Karpas-422 (cell line): ENCODE data around the gene ATL3. TPM values are rescaled to one million over a fixed set of nuclear protein-coding genes. Genes with fewer than 3 reads are reported as not detected.
A peak's percentile ranks its signal among the peaks of the same experiment; 100 is the strongest.
"Not testable (repeated sequence)": the region's sequence is repeated elsewhere in the genome, so short reads cannot be mapped to it uniquely, and the experiment has no call there.

Experiments
- DNase-seq: peaks from one replicate; pipeline ENCODE4 v3.0.0-alpha.2; 2015
- H2AFZ ChIP-seq: fragments of 200-600 bp; sonication (generic); 2 replicates; pipeline ENCODE4 v1.6.1; 2014; ENCODE audit warnings: antibody characterized with exemption, low read length, mixed read lengths
- H3K27ac ChIP-seq: fragments of 200-600 bp; sonication (generic); 2 replicates; pipeline ENCODE4 v1.5.1; 2014; ENCODE audit warnings: mild to moderate bottlenecking, low read length, moderate library complexity
- H3K27me3 ChIP-seq: fragments of 200-600 bp; sonication (generic); 2 replicates; pipeline ENCODE4 v1.6.1; 2014; ENCODE audit warnings: low read length, mixed read lengths
- H3K36me3 ChIP-seq: fragments of 200-600 bp; sonication (generic); 2 replicates; pipeline ENCODE4 v1.6.1; 2014; ENCODE audit warnings: low read length, mixed read lengths; ENCODE audit not compliant: insufficient read depth
- H3K4me1 ChIP-seq: fragments of 200-600 bp; sonication (generic); 2 replicates; pipeline ENCODE4 v1.6.1; 2014; ENCODE audit warnings: mild to moderate bottlenecking, low read length, mixed read lengths
- H3K4me2 ChIP-seq: fragments of 200-600 bp; sonication (generic); 2 replicates; pipeline ENCODE4 v1.6.1; 2014; ENCODE audit warnings: low read length, low read depth, mild to moderate bottlenecking; ENCODE audit not compliant: poor library complexity, severe bottlenecking
- H3K4me3 ChIP-seq: fragments of 200-600 bp; sonication (generic); 2 replicates; pipeline ENCODE4 v1.5.1; 2014; ENCODE audit warnings: mild to moderate bottlenecking, antibody characterized with exemption, low read length, mixed read lengths
- H3K79me2 ChIP-seq: fragments of 200-600 bp; sonication (generic); 2 replicates; pipeline ENCODE4 v1.6.1; 2014; ENCODE audit warnings: mild to moderate bottlenecking, low read length, mixed read lengths
- H3K9ac ChIP-seq: fragments of 200-600 bp; sonication (generic); 2 replicates; pipeline ENCODE4 v1.6.0; 2014; ENCODE audit warnings: low read length
- H3K9me2 ChIP-seq: fragments of 200-600 bp; sonication (generic), shearing (Covaris generic); replicated peaks from 2 replicates; pipeline ENCODE4 v1.6.0; 2014; ENCODE audit warnings: mild to moderate bottlenecking, low read length, moderate library complexity; ENCODE audit not compliant: insufficient read depth
- H3K9me3 ChIP-seq: fragments of 300-700, 200-600 bp; sonication (generic); 2 replicates; pipeline ENCODE4 v1.6.1; 2014; ENCODE audit warnings: low read length, mixed read lengths
- H4K20me1 ChIP-seq: fragments of 200-600 bp; sonication (generic); 2 replicates; pipeline ENCODE4 v1.6.1; 2014; ENCODE audit warnings: mild to moderate bottlenecking, antibody characterized with exemption, low read length, low read depth; ENCODE audit not compliant: insufficient read depth
- total RNA-seq: library from RNA; depleted of rRNA; stranded (reverse); fragments of >200 nt; shearing (Covaris generic); gene quantifications from 2 replicates; pipeline ENCODE4 v1.2.3, GENCODE V29; 2014; ENCODE audit warnings: low replicate concordance

ATL3 gene
- total RNA-seq, 1 experiment from 2014 or later, result 35.9 TPM

GRCh38 chr11:63685158-63685721 lies 14.1 kb upstream of the ATL3 start:
- not testable (repeated sequence) for H2AFZ ChIP-seq, H3K27me3 ChIP-seq, DNase-seq, H4K20me1 ChIP-seq, H3K9me2 ChIP-seq, H3K36me3 ChIP-seq, H3K9me3 ChIP-seq, H3K4me2 ChIP-seq, H3K4me3 ChIP-seq, H3K9ac ChIP-seq, H3K27ac ChIP-seq
- peaks cover 87% of the 10 kb centered on the region for H3K79me2 ChIP-seq
- H3K4me1 ChIP-seq, result peaks cover 28% of the 10 kb centered on the region

DNA sequence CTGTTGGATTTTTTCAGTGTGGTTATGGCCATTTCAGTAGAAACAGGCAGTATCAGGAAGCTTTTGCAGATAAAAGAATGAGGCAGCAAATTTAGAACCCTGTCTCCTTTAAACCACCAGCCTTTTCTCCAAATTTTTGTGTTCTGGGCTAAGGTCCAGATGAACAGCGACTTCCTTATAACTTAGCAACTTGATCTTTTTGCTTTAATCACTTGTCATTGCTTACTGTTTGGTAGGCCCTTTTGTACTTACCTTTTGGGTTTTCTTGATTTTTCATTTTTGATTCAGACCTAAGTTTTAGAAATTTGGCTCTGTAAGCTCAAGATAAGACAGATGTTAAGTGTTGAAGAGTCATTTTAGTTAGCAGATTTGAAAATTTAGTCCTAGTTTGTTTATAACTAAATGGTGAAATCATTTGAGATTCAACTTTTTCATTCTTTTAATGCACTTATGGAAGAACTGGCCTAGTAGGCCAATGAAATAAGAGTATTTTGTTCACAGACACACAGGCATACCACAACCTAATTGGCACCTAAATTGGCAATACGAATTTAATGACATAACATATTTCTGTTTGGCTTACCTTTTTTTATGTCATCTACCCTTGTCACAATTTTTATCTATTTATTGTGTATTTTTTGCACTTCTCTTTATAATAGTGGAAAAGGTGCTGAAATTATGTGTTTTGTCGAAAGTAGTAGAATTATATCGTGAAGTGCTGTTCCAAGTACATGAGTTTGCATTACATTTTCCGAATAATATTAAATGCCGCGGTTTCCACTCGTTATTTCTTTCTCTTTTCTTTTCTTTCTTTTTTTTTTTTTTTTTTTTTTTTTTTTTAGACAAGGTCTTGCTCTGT lies 12.2 kb upstream of the ATL3 start:
- peak; percentile 62 for DNase-seq
- Histone ChIP-seq H3K4me1 (peaks cover 18% of the 10 kb centered on the region), H3K9me2 (no peaks in the 10 kb centered on the region), H3K9me3 (no peaks in the 10 kb centered on the region), H3K27ac (peak overlapping the region; percentile 89), H3K9ac (peak overlapping the region; percentile 90), H3K4me2 (peak overlapping the region; percentile 77), H3K4me3 (peak overlapping the region; percentile 84), H3K27me3 (no peaks in the 10 kb centered on the region), H4K20me1 (peaks cover 5% of the 10 kb centered on the region; the same call in 1 of the 2 replicates), H2AFZ (no peak overlapping the region), H3K36me3 (no peaks in the 10 kb centered on the region), H3K79me2 (peaks cover 68% of the 10 kb centered on the region)

- Histone ChIP-seq H2AFZ (peak overlapping the region; percentile 89; the same call in 1 of the 2 replicates), H3K36me3 (no peaks in the 10 kb centered on the region), H3K27me3 (no peaks in the 10 kb centered on the region), H3K4me3 (peak overlapping the region; percentile 84), H3K27ac (peak overlapping the region; percentile 89), H3K9ac (peak overlapping the region; percentile 90), H3K4me2 (peak overlapping the region; percentile 77), H4K20me1 (peaks cover 5% of the 10 kb centered on the region; the same call in 1 of the 2 replicates), H3K9me2 (no peaks in the 10 kb centered on the region), H3K79me2 (peaks cover 58% of the 10 kb centered on the region), H3K4me1 (peaks cover 18% of the 10 kb centered on the region), H3K9me3 (no peaks in the 10 kb centered on the region)
- DNase-seq, result peak; percentile 70
These were observed 11.2 kb upstream of the ATL3 start for GRCh38 chr11:63682066-63683021.

DNA sequence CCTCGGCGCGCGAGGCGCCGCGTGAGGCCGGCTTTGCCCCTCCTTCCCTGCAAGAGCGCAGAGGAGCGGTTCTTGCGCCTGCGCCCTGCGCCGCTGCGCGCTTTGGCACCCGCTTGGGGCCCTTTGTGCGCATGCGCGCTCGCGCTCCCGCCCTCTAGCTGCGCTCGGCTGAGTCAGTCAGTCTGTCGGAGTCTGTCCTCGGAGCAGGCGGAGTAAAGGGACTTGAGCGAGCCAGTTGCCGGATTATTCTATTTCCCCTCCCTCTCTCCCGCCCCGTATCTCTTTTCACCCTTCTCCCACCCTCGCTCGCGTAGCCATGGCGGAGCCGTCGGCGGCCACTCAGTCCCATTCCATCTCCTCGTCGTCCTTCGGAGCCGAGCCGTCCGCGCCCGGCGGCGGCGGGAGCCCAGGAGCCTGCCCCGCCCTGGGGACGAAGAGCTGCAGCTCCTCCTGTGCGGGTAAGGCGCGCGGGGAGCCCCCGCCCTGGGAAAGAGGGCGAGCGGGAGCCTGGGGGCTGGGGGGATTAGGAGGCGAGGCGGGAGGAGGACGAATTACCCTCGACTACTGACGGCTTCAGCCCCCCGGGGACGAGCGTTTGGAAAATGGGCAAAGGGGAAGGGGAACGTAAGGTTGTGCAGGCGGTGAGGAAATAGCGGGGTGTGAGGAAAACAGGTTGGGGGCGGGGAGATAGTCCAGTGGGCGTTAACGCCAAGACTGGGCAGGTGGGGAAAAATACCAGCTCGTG lies 10.3 kb upstream of the ATL3 start, which contains the start of gene RTN3:
Gene RTN3 (plus strand): TSS at position 180 of the 745 bp plus-strand sequence. CDS start 137 bp downstream, at position 317.
- H4K20me1 ChIP-seq, result peaks cover 5% of the 10 kb centered on the region; the same call in 1 of the 2 replicates
- H3K9me2 ChIP-seq, result no peaks in the 10 kb centered on the region
- peaks cover 18% of the 10 kb centered on the region for H3K4me1 ChIP-seq
- H3K79me2 ChIP-seq, result peaks cover 50% of the 10 kb centered on the region
- DNase-seq, result peak; percentile 99
- H3K4me3 ChIP-seq, result peak within 1 kb of the TSS; percentile 84
- H3K27me3 ChIP-seq, result no peaks in the 10 kb centered on the region
- H3K36me3 ChIP-seq, result no peaks in the 10 kb centered on the region
- H2AFZ ChIP-seq, result peak within 1 kb of the TSS; percentile 91
- peak within 1 kb of the TSS; percentile 77 for H3K4me2 ChIP-seq
- no peaks in the 10 kb centered on the region for H3K9me3 ChIP-seq
- H3K9ac ChIP-seq, result peak within 1 kb of the TSS; percentile 90
- H3K27ac ChIP-seq, result peak within 1 kb of the TSS; percentile 89

GRCh38 chr11:63680834-63681320 lies 9.7 kb upstream of the ATL3 start:
- H3K9ac ChIP-seq, result peak overlapping the region; percentile 63

DNA sequence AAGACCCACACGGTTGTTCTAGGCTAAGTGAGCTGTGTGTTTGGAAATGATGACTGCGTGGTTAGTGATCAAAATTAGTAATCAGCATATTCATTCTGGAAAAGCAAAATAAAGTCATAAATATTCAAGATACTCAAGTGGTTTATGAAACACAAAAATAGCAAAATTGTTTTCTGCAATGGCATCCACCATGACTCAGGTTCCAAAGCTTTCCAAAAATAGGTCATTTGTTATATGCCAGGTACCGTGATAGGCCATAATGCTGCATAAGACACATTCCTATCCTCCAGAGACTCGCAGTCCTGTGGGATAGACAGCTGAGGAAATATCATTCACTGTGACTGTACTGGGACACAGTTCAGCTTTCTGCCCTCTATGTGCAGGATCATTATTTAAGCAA lies 2.4 kb upstream of the ATL3 start:
- Histone ChIP-seq H4K20me1 (no peaks in the 10 kb centered on the region), H3K9me3 (no peaks in the 10 kb centered on the region), H3K79me2 (peaks cover 26% of the 10 kb centered on the region), H3K4me3 (no peak overlapping the region), H3K36me3 (no peaks in the 10 kb centered on the region), H3K27ac (no peak overlapping the region), H3K4me2 (no peak overlapping the region), H3K9me2 (no peaks in the 10 kb centered on the region), H3K9ac (no peak overlapping the region), H3K4me1 (peaks cover 16% of the 10 kb centered on the region), H3K27me3 (no peaks in the 10 kb centered on the region), H2AFZ (no peak overlapping the region)
- no peak for DNase-seq

More at GRCh38 chr11:63680834-63681320, 9.7 kb upstream of the ATL3 start:
- H3K4me2 ChIP-seq, result peak overlapping the region; percentile 77
- peak overlapping the region; percentile 91 for H2AFZ ChIP-seq
- no peaks in the 10 kb centered on the region for H3K27me3 ChIP-seq
- no peaks in the 10 kb centered on the region for H3K9me3 ChIP-seq
- H3K4me1 ChIP-seq, result peaks cover 18% of the 10 kb centered on the region
- peaks cover 5% of the 10 kb centered on the region; the same call in 1 of the 2 replicates for H4K20me1 ChIP-seq
- H3K79me2 ChIP-seq, result peaks cover 44% of the 10 kb centered on the region
- H3K36me3 ChIP-seq, result no peaks in the 10 kb centered on the region
- peak overlapping the region; percentile 84 for H3K4me3 ChIP-seq
- peak; percentile 63 for DNase-seq
- no peak overlapping the region for H3K27ac ChIP-seq
- no peaks in the 10 kb centered on the region for H3K9me2 ChIP-seq

GRCh38 chr11:63672936-63673539 lies 1.9 kb upstream of the ATL3 start:
- Histone ChIP-seq H4K20me1 (no peaks in the 10 kb centered on the region), H3K27me3 (no peaks in the 10 kb centered on the region), H3K79me2 (peaks cover 32% of the 10 kb centered on the region), H3K9ac (no peak overlapping the region), H3K36me3 (no peaks in the 10 kb centered on the region), H3K4me2 (no peak overlapping the region), H3K4me3 (no peak overlapping the region), H3K27ac (no peak overlapping the region), H3K9me2 (no peaks in the 10 kb centered on the region), H3K9me3 (no peaks in the 10 kb centered on the region), H3K4me1 (peaks cover 21% of the 10 kb centered on the region), H2AFZ (no peak overlapping the region)
- no peak for DNase-seq
